OCI-LY7 (cell line): Measurements from ENCODE around the gene TMIGD1.

Experiments used
- EZH2phosphoT487 ChIP-seq: fragments of 200-600 bp; sonication (generic); IDR thresholded peaks from 2 replicates; pipeline ENCODE4 v1.6.1; 2018; ENCODE audit warnings: low read depth, borderline replicate concordance, mild to moderate bottlenecking, mixed run types, antibody characterized with exemption, low read length, moderate library complexity, mixed read lengths
- TF ChIP-seq, protein P1 (sequence below): fragments of 200-600 bp; sonication (generic); conservative IDR thresholded peaks from 2 replicates; pipeline ENCODE4 v1.5.1; 2014; ENCODE audit warnings: mild to moderate bottlenecking, antibody characterized with exemption, low read length, moderate library complexity, mixed read lengths

DNA sequence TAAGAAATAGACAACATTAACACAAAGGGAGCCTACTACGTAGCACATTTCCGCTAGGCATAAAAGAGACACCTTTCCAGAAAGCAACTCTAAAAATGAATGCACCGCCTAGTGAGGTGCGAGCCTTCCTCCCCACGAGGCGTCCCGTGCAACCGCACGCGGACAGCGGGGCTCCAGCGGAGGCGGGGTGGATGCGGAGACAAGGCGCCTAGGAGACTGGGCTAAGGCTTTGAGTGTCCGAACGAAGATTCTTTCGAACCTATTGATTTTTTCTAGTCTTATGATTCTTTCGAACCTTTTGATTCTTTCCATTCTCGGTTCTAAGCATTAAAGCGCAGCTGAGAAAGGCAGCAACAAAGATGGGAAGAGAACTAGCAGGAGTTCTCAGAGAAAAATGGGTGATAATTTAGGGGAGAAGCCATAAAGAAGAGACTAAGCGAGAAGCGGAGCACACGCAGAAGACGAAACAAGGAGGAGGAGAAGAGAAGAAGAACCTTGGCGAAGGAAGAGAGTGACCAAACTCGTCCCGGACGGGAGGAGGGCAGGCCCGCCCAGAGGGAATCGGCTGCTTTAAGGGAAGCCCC is 44.5 kb upstream of the TMIGD1 start:
- TF ChIP-seq, protein P1, sequence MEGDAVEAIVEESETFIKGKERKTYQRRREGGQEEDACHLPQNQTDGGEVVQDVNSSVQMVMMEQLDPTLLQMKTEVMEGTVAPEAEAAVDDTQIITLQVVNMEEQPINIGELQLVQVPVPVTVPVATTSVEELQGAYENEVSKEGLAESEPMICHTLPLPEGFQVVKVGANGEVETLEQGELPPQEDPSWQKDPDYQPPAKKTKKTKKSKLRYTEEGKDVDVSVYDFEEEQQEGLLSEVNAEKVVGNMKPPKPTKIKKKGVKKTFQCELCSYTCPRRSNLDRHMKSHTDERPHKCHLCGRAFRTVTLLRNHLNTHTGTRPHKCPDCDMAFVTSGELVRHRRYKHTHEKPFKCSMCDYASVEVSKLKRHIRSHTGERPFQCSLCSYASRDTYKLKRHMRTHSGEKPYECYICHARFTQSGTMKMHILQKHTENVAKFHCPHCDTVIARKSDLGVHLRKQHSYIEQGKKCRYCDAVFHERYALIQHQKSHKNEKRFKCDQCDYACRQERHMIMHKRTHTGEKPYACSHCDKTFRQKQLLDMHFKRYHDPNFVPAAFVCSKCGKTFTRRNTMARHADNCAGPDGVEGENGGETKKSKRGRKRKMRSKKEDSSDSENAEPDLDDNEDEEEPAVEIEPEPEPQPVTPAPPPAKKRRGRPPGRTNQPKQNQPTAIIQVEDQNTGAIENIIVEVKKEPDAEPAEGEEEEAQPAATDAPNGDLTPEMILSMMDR: no peak
- TF ChIP-seq EZH2phosphoT487: no peak
